ENCODE measurements around the gene CERK. TPM values are rescaled to one million over a fixed set of nuclear protein-coding genes. Genes with fewer than 3 reads are reported as not detected.
A peak's percentile ranks its signal among the peaks of the same experiment; 100 is the strongest.
"Not testable (repeated sequence)": the region's sequence is repeated elsewhere in the genome, so short reads cannot be mapped to it uniquely, and the experiment has no call there.

Gene CERK
- total RNA-seq, 1 donor, result 38.9 TPM

- TF ChIP-seq CTCF (IDR thresholded peaks at IDR 0.05; ENCODE audit: insufficient read depth, low read depth, low read length), result no peak
- H3K4me3 ChIP-seq (ENCODE audit: low read depth, low read length), result no peak overlapping the region
- no peak for DNase-seq (ENCODE audit: low read depth)
Observed at GRCh38 chr22:46650078-46650810, 87.8 kb downstream of the CERK start.

- no peak for TF ChIP-seq CTCF (IDR thresholded peaks at IDR 0.05; ENCODE audit: insufficient read depth, low read depth, low read length)
- peak; percentile 93 for DNase-seq (ENCODE audit: low read depth)
- no peak overlapping the region for H3K4me3 ChIP-seq (ENCODE audit: low read depth, low read length)
Observed at GRCh38 chr22:46649141-46650077, 88.6 kb downstream of the CERK start.

- DNase-seq (ENCODE audit: low read depth); H3K4me3 ChIP-seq (ENCODE audit: low read depth, low read length): not testable (repeated sequence)
Observed at GRCh38 chr22:46648225-46648820, 89.7 kb downstream of the CERK start.

GRCh38 chr22:46646531-46647215, 91.4 kb downstream of the CERK start:
- no peak for DNase-seq (ENCODE audit: low read depth)
- no peak for TF ChIP-seq CTCF (IDR thresholded peaks at IDR 0.05; ENCODE audit: insufficient read depth, low read depth, low read length)
- no peak overlapping the region for H3K4me3 ChIP-seq (ENCODE audit: low read depth, low read length)

GRCh38 chr22:46642840-46643480, 95.1 kb downstream of the CERK start:
- H3K4me3 ChIP-seq (ENCODE audit: low read depth, low read length); DNase-seq (ENCODE audit: low read depth): not testable (repeated sequence)

- peak; percentile 89 for DNase-seq (ENCODE audit: low read depth)
- TF ChIP-seq CTCF (IDR thresholded peaks at IDR 0.05; ENCODE audit: insufficient read depth, low read depth, low read length), result no peak
- H3K4me3 ChIP-seq (ENCODE audit: low read depth, low read length), result no peak overlapping the region
Observed at GRCh38 chr22:46641811-46642266, 96.2 kb downstream of the CERK start.

Data from fibroblast of villous mesenchyme (primary cell).